ENCODE measurements around the gene WWOX.

DNA sequence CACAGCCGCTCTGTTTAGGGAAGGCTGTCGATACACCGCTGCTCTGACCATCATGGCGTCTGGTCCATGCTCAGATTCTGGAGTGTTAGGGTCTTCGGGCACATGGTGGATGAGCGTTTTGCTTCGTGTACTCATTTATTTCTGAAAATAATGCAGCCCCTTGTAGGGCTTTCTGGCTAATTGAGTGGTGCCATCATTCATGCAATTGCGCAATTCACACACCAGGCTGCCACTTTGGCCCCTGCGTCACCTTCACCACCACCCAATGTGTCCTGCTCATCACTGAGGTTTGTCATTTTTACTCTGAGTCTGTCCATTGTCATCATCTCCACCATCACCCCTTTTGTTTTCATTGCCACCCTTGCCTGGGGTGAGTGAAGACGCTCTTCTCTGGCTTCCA lies 557.4 kb downstream of the WWOX start:
- TF ChIP-seq, protein P1, sequence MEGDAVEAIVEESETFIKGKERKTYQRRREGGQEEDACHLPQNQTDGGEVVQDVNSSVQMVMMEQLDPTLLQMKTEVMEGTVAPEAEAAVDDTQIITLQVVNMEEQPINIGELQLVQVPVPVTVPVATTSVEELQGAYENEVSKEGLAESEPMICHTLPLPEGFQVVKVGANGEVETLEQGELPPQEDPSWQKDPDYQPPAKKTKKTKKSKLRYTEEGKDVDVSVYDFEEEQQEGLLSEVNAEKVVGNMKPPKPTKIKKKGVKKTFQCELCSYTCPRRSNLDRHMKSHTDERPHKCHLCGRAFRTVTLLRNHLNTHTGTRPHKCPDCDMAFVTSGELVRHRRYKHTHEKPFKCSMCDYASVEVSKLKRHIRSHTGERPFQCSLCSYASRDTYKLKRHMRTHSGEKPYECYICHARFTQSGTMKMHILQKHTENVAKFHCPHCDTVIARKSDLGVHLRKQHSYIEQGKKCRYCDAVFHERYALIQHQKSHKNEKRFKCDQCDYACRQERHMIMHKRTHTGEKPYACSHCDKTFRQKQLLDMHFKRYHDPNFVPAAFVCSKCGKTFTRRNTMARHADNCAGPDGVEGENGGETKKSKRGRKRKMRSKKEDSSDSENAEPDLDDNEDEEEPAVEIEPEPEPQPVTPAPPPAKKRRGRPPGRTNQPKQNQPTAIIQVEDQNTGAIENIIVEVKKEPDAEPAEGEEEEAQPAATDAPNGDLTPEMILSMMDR (IDR thresholded peaks at IDR 0.05), result no peak
- TF ChIP-seq POLR2A (IDR thresholded peaks at IDR 0.05), result no peak
